Type B pancreatic cell (in vitro differentiated cells): ENCODE data around the gene GGNBP2. TPM values are rescaled to one million over a fixed set of nuclear protein-coding genes. Genes with fewer than 3 reads are reported as not detected.

Source experiments
- DNase-seq: peaks from one replicate; pipeline ENCODE4 v3.0.0; 2021; ENCODE audit warnings: mixed read lengths; ENCODE audit not compliant: unreplicated experiment; ENCODE audit errors: extremely low spot score
- H3K27ac Mint-ChIP-seq: 2 replicates; pipeline ENCODE4 v1.8.0; 2021; ENCODE audit warnings: mild to moderate bottlenecking, mixed read lengths
- H3K27me3 Mint-ChIP-seq: 2 replicates; pipeline ENCODE4 v1.8.0; 2021; ENCODE audit warnings: mixed read lengths
- H3K36me3 Mint-ChIP-seq: 2 replicates; pipeline ENCODE4 v1.8.0; 2021; ENCODE audit warnings: mixed read lengths
- H3K4me1 Mint-ChIP-seq: one replicate; pipeline ENCODE4 v1.8.0; 2021; ENCODE audit warnings: mixed read lengths; ENCODE audit not compliant: unreplicated experiment
- H3K4me3 Mint-ChIP-seq: 2 replicates; pipeline ENCODE4 v1.8.0; 2021; ENCODE audit warnings: mild to moderate bottlenecking, mixed read lengths
- H3K9me3 Mint-ChIP-seq: 2 replicates; pipeline ENCODE4 v1.8.0; 2021; ENCODE audit warnings: mixed read lengths
- total RNA-seq: library from RNA; stranded (reverse); gene quantifications from 2 replicates; pipeline ENCODE4 v1.2.1, GENCODE V29; 2021; ENCODE audit warnings: low replicate concordance
- TF ChIP-seq, protein P1 (sequence below): fragments of 200-600 bp; sonication (generic); conservative IDR thresholded peaks from 2 replicates; pipeline ENCODE4 v1.5.0; 2021; ENCODE audit warnings: antibody characterized with exemption, mild to moderate bottlenecking

GGNBP2 gene
- total RNA-seq, 1 donor from 2014 or later = 63.7 TPM

DNA sequence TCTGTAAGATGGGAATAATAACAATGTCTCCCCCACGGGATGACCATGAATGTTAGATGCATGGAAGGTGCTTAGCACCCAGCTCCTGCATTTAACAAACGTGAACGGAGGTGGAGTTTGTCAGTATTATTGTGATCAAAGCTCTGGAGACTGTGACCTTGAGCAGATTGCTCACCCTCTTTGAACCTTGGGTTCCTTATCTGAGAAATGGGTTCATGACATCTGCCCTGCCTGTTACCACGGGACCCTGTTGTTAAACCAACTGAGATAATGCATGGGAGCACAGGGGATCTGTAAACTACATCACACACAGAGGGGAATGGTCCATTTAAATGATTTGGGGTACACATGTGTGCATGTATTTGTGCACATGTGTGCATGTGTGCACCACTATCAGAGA, 86.3 kb downstream of the GGNBP2 start:
- H3K27ac Mint-ChIP-seq = no peak overlapping the region
- peaks cover 56% of the 10 kb centered on the region for H3K27me3 Mint-ChIP-seq
- TF ChIP-seq, protein P1, sequence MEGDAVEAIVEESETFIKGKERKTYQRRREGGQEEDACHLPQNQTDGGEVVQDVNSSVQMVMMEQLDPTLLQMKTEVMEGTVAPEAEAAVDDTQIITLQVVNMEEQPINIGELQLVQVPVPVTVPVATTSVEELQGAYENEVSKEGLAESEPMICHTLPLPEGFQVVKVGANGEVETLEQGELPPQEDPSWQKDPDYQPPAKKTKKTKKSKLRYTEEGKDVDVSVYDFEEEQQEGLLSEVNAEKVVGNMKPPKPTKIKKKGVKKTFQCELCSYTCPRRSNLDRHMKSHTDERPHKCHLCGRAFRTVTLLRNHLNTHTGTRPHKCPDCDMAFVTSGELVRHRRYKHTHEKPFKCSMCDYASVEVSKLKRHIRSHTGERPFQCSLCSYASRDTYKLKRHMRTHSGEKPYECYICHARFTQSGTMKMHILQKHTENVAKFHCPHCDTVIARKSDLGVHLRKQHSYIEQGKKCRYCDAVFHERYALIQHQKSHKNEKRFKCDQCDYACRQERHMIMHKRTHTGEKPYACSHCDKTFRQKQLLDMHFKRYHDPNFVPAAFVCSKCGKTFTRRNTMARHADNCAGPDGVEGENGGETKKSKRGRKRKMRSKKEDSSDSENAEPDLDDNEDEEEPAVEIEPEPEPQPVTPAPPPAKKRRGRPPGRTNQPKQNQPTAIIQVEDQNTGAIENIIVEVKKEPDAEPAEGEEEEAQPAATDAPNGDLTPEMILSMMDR = no peak
- H3K4me1 Mint-ChIP-seq = peaks cover 18% of the 10 kb centered on the region
- H3K9me3 Mint-ChIP-seq = no peaks in the 10 kb centered on the region
- H3K36me3 Mint-ChIP-seq = no peaks in the 10 kb centered on the region
- H3K4me3 Mint-ChIP-seq = no peak overlapping the region
- DNase-seq = no peak

DNA sequence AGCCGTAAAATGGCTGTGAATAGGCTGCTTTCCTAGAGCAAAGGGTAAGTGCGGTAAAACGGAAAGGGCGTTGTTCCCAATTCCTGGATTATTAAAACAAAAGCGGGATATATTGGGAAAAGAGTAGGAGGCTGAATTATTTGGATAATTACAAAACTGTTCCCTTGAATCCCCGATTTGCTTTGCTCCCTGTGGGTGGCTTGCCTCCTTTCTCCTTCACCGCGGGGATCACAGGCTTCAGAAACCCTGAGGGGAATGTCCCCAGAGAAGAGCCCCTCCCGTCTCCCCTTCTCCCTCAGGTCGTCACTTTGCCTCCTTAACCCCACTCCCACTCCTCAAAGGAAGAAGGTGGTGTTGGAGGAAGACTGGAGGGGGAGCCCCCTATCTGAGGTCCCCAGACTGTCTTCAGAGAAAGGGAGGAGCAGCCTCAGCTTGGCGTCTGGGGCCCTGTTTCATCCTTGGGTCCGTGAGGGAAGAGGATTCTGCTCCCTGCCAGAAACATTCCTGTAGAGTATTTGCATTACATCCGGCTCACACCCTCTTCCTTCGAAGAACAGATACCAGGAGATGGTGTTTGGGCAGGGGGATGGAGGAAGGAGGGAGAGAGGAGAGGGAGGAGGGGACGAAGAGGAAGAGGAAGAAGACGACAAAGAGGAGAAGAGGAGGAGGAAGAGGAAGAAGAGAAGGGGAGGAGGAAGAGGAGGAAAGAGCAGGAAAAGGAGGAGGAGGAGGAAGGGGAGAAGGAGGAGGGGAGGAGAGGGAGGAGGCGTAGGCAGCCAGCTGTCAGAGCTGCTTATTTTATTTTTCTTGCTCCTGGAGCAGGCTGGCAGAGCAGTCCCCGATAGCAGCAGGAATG, 88.4 kb downstream of the GGNBP2 start:
- Mint-ChIP-seq H3K36me3 (no peaks in the 10 kb centered on the region), H3K27ac (no peak overlapping the region), H3K4me3 (no peak overlapping the region), H3K4me1 (peaks cover 14% of the 10 kb centered on the region), H3K27me3 (peaks cover 74% of the 10 kb centered on the region), H3K9me3 (no peaks in the 10 kb centered on the region)
- TF ChIP-seq, protein P1 = no peak
- no peak for DNase-seq

Other genes starting within 250 kb of the GGNBP2 start
- not detected in 2 replicates for gene TBC1D3G, start 221.0 kb upstream of the GGNBP2 start, total RNA-seq
- not detected in 2 replicates for gene TBC1D3H, start 156.5 kb upstream of the GGNBP2 start, total RNA-seq
- gene ZNHIT3, start 58.2 kb upstream of the GGNBP2 start, total RNA-seq = 34.6 and 43.3 TPM in 2 replicates
- gene MYO19, start 10.1 kb upstream of the GGNBP2 start, total RNA-seq = 71.3 and 94.7 TPM in 2 replicates
- gene PIGW, start 9.9 kb upstream of the GGNBP2 start, total RNA-seq = 11.1 and 13.5 TPM in 2 replicates
- 30.0 and 60.0 TPM in 2 replicates for gene DHRS11, start 47.0 kb downstream of the GGNBP2 start, total RNA-seq
- gene MRM1, start 56.7 kb downstream of the GGNBP2 start, total RNA-seq = 9.7 and 11.8 TPM in 2 replicates